Dermis blood vessel endothelial cell (primary cell): ENCODE data around the gene ATP5F1E. TPM values are rescaled to one million over a fixed set of nuclear protein-coding genes. Genes with fewer than 3 reads are reported as not detected.

Experiments
- DNase-seq: peaks from one replicate; pipeline ENCODE4 v3.0.0; 2010
- total RNA-seq: library from RNA; depleted of rRNA; stranded (reverse); fragments of >200 nt; gene quantifications from 2 replicates; pipeline ENCODE4 v1.2.3, GENCODE V29; 2014

The ATP5F1E gene
- total RNA-seq, 1 donor from 2014 or later = 42.7 TPM

GRCh38 chr20:59005523-59006166 lies 26.5 kb downstream of the ATP5F1E start:
- DNase-seq = no peak

- DNase-seq = peak; percentile 79
Observed at GRCh38 chr20:59004763-59005522, 27.2 kb downstream of the ATP5F1E start.

- peak; percentile 26 for DNase-seq
Observed at GRCh38 chr20:59004493-59004762, 27.7 kb downstream of the ATP5F1E start.

GRCh38 chr20:59003836-59004492 lies 28.2 kb downstream of the ATP5F1E start:
- DNase-seq = no peak

- no peak for DNase-seq
Observed at GRCh38 chr20:59002874-59003399, 29.2 kb downstream of the ATP5F1E start.

GRCh38 chr20:59002388-59002787 lies 29.7 kb downstream of the ATP5F1E start:
- no peak for DNase-seq

GRCh38 chr20:59001449-59002171 lies 30.5 kb downstream of the ATP5F1E start:
- DNase-seq = no peak

GRCh38 chr20:59001068-59001448 lies 31.1 kb downstream of the ATP5F1E start:
- no peak for DNase-seq

- DNase-seq = no peak
Observed at GRCh38 chr20:59000326-59000725, 31.8 kb downstream of the ATP5F1E start.

- no peak for DNase-seq
Observed at GRCh38 chr20:58998656-58999055, 33.5 kb downstream of the ATP5F1E start.

- DNase-seq = no peak
Observed at GRCh38 chr20:58997141-58997770, 34.9 kb downstream of the ATP5F1E start.

- no peak for DNase-seq
Observed at GRCh38 chr20:58996226-58996611, 35.9 kb downstream of the ATP5F1E start.

- DNase-seq = no peak
Observed at GRCh38 chr20:58995461-58996225, 36.5 kb downstream of the ATP5F1E start.

GRCh38 chr20:58994390-58995159 lies 37.6 kb downstream of the ATP5F1E start:
- no peak for DNase-seq

- DNase-seq = no peak
Observed at GRCh38 chr20:58993332-58994248, 38.5 kb downstream of the ATP5F1E start.

- DNase-seq = no peak
Observed at GRCh38 chr20:58992911-58993310, 39.2 kb downstream of the ATP5F1E start.

GRCh38 chr20:58991715-58992114 lies 40.4 kb downstream of the ATP5F1E start:
- DNase-seq = no peak

- no peak for DNase-seq
Observed at GRCh38 chr20:58990651-58991445, 41.3 kb downstream of the ATP5F1E start.

- DNase-seq = no peak
Observed at GRCh38 chr20:58989196-58989595, 42.9 kb downstream of the ATP5F1E start.
